GM20431 (cell line): Measurements from ENCODE around the gene PPP1R8.

Experiments
- in situ Hi-C: fragments of 300-500 bp; cut with MseI, MboI; formaldehyde crosslinking; loops from one replicate; pipeline ENCODE4 v1.15.0; 2020; ENCODE audit warnings: low sequenced_read_pairs; ENCODE audit not compliant: unreplicated experiment

PPP1R8 gene

DNA sequence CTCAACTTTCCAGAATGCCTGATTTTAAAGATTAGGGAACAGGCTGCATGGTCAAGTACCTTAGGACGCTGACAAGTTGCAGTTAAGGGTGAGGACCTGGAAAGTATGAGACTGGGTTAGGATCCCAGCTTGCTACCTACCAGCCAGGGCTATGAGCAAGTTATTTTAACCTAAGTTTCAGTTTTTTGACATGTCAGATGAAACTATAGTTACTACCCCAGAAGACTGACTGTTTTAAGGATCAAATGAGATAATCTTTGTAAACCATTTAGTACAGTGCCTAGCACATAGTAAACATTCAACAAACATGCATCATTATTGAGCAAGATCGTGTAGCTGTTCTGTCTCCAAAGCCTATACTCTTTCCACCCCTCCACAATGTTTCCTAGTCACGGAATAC is 56.2 kb downstream of the PPP1R8 start:
- in situ Hi-C loops: no loop called here

DNA sequence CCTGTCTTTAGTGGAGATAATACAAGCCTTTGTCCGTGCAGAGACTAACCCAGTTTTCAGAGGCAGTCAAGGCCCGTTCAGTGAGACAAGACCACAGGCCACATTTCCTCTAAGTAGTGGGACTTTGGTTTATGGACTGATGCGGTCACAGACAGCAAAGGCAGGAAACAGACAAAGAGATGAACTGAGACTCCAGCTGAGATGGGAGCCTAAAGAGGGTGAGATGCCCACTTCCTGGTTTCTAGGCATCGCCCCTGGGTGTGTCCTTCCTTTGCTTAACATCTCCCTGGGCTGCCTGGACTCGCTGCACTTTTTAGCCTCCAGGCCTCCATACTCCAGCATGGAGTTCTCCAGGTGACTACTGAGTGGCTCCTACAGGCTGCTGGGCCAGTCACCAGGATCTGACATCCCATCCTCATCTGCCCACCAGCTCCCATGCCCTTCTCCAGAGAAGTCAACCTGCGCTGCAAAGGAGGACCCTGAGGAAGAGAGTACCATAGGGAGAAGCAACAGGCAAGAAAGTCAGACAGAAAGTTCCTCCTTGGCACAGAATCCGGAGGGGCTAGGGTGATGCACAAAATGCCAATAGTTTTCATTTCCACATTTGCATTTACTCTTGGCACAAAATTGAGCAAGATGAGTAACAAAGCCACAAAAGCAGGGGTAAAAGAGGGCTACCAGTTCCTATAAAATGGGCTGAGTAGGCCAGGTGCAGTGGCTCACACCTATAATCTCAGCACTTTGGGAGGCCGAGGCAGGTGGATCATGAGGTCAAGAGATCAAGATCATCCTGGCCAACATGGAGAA is 56.8 kb downstream of the PPP1R8 start:
- in situ Hi-C loops: no loop called here

DNA sequence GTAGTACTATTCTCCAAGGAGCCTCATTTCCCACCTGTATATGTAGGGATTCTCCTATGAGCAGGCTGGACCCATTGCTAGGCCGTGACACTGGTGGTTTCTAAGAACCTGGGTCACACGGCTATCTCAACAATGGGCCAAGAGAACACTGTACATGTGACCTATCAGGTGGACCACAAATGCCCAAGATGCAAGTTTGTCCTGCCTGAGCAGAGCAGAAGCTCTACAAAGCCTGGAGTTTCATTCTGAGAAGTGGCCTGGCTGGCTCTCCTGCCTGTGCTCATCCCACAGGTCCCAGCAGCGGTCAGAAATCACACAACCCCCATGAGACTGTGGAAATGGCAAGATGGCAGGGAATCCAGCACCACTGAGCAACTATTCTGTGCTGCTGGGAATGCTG is 58.9 kb downstream of the PPP1R8 start:
- in situ Hi-C loops: no loop called here

DNA sequence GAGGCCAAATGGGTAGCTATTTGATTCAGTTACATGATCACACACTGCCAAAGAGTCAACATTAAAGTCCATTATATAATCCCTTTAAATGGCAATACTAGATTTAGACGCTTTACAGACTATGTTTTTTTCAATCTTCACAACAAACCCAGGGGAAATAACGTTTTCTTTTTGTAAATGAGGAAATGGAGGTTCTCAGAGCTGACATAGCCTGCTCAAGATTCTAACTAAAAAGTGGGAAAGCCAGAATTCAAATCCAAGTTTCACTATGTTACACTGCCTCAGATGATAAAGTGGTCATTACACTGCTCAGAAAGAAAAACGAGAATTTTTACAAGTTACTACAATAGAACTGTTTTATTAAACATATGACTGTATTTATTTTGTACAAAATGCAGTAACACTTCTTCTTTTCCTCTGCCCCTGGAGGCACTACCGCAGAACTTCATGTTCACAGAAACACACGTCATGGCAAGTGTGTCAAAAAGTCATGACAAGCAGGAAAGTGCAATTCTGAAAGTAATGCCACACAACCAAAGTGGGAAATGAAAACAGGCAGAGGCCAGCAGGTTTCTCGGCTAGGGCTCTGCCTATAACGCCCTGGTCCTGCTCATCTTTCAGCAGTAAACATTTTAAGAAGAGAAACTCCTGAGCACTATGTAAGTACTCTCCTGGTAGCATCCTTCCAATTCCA is 60.8 kb downstream of the PPP1R8 start:
- in situ Hi-C loops: no loop called here

DNA sequence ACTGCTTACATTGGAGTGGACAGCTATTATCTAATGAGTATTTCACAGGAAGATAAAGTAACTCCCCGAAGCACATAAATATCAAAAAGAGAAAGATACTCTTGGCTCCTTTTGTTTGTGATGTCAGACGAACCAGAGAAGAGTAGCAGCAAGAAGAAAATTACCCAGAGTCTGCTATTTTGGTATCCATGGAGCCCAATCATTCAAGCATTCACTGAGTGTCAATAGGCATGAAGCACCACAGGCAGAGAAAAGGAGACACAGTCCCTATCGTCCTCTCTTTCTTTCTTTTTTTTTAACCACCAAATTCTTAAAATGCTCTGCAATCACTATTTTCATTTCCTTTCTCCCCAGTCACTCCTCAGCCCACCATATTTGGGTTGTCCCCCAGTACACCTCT is 63.9 kb downstream of the PPP1R8 start:
- in situ Hi-C loops: no loop called here
